ENCODE data around the gene WNT9A. TPM values are rescaled to one million over a fixed set of nuclear protein-coding genes. Genes with fewer than 3 reads are reported as not detected.

The WNT9A gene
- total and polyA plus RNA-seq, 9 of the 15 experiments (the other 6 are each of a cell fraction or from before 2014, with no cell fraction given), result 0.04 to 0.17 (median 0.10) TPM; not detected in 4

- TF ChIP-seq, protein P1, sequence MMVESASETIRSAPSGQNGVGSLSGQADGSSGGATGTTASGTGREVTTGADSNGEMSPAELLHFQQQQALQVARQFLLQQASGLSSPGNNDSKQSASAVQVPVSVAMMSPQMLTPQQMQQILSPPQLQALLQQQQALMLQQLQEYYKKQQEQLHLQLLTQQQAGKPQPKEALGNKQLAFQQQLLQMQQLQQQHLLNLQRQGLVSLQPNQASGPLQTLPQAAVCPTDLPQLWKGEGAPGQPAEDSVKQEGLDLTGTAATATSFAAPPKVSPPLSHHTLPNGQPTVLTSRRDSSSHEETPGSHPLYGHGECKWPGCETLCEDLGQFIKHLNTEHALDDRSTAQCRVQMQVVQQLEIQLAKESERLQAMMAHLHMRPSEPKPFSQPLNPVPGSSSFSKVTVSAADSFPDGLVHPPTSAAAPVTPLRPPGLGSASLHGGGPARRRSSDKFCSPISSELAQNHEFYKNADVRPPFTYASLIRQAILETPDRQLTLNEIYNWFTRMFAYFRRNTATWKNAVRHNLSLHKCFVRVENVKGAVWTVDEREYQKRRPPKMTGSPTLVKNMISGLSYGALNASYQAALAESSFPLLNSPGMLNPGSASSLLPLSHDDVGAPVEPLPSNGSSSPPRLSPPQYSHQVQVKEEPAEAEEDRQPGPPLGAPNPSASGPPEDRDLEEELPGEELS (CRISPR knock-in tag; IDR thresholded peaks at IDR 0.05; ENCODE audit: borderline replicate concordance), result no peak
- TF ChIP-seq ZNF449 (CRISPR knock-in tag; IDR thresholded peaks at IDR 0.05), result no peak
- TF ChIP-seq, protein P2, sequence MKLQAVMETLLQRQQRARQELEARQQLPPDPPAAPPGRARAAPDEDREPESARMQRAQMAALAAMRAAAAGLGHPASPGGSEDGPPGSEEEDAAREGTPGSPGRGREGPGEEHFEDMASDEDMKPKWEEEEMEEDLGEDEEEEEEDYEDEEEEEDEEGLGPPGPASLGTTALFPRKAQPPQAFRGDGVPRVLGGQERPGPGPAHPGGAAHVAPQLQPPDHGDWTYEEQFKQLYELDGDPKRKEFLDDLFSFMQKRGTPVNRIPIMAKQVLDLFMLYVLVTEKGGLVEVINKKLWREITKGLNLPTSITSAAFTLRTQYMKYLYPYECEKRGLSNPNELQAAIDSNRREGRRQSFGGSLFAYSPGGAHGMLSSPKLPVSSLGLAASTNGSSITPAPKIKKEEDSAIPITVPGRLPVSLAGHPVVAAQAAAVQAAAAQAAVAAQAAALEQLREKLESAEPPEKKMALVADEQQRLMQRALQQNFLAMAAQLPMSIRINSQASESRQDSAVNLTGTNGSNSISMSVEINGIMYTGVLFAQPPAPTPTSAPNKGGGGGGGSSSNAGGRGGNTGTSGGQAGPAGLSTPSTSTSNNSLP (IDR thresholded peaks at IDR 0.05; ENCODE audit: borderline replicate concordance, low read depth, low read length), result no peak
- peak; percentile 63 for TF ChIP-seq ZFX (CRISPR knock-in tag; IDR thresholded peaks at IDR 0.05)
- no peak for TF ChIP-seq JUN (IDR thresholded peaks at IDR 0.05; ENCODE audit: borderline replicate concordance, low read depth, low read length)
- no peak for TF ChIP-seq JUN (CRISPR knock-in tag; IDR thresholded peaks at IDR 0.05; ENCODE audit: borderline replicate concordance)
- TF ChIP-seq SIX5 (IDR thresholded peaks at IDR 0.05; ENCODE audit: borderline replicate concordance in 1 of 2, insufficient read depth in 1 of 2, low read depth in 1 of 2, low read length in 2 of 2), result no peak
- TF ChIP-seq, protein P3, sequence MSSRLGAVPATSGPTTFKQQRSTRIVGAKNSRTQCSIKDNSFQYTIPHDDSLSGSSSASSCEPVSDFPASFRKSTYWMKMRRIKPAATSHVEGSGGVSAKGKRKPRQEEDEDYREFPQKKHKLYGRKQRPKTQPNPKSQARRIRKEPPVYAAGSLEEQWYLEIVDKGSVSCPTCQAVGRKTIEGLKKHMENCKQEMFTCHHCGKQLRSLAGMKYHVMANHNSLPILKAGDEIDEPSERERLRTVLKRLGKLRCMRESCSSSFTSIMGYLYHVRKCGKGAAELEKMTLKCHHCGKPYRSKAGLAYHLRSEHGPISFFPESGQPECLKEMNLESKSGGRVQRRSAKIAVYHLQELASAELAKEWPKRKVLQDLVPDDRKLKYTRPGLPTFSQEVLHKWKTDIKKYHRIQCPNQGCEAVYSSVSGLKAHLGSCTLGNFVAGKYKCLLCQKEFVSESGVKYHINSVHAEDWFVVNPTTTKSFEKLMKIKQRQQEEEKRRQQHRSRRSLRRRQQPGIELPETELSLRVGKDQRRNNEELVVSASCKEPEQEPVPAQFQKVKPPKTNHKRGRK (tag; IDR thresholded peaks at IDR 0.05), result no peak
- TF ChIP-seq SMARCE1 (IDR thresholded peaks at IDR 0.05), result no peak
- TF ChIP-seq DIDO1 (tag; IDR thresholded peaks at IDR 0.05; ENCODE audit: low read depth), result no peak
- no peak for TF ChIP-seq TAL1 (IDR thresholded peaks at IDR 0.05)
- no peak for TF ChIP-seq MYBL2 (IDR thresholded peaks at IDR 0.05; ENCODE audit: low read depth)
- TF ChIP-seq MYBL2 (CRISPR knock-in tag; IDR thresholded peaks at IDR 0.05; ENCODE audit: borderline replicate concordance), result no peak
- TF ChIP-seq HNRNPUL1 (IDR thresholded peaks at IDR 0.05; ENCODE audit: low read length), result no peak
- TF ChIP-seq, protein P4, sequence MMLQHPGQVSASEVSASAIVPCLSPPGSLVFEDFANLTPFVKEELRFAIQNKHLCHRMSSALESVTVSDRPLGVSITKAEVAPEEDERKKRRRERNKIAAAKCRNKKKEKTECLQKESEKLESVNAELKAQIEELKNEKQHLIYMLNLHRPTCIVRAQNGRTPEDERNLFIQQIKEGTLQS (IDR thresholded peaks at IDR 0.05), result peak; percentile 62; the same call in 1 of the 2 replicates
- TF ChIP-seq, protein P4 (CRISPR knock-in tag; conservative IDR thresholded peaks at IDR 0.05), result no peak
- TF ChIP-seq ZNF445 (CRISPR knock-in tag; IDR thresholded peaks at IDR 0.05; ENCODE audit: low read depth), result no peak
- no peak for TF ChIP-seq SMARCA5 (IDR thresholded peaks at IDR 0.05)
Observed at GRCh38 chr1:227885648-227886502, 61.9 kb downstream of the WNT9A start (continued).
